GM19395 (cell line): ENCODE measurements around the gene CFAP221.

Experiments
- ATAC-seq: cut with Tn5 transposase; IDR thresholded peaks from one replicate; pipeline ENCODE4 v1.9.1; 2021; ENCODE audit warnings: mild to moderate bottlenecking, moderate library complexity; ENCODE audit not compliant: unreplicated experiment

CFAP221 gene

DNA sequence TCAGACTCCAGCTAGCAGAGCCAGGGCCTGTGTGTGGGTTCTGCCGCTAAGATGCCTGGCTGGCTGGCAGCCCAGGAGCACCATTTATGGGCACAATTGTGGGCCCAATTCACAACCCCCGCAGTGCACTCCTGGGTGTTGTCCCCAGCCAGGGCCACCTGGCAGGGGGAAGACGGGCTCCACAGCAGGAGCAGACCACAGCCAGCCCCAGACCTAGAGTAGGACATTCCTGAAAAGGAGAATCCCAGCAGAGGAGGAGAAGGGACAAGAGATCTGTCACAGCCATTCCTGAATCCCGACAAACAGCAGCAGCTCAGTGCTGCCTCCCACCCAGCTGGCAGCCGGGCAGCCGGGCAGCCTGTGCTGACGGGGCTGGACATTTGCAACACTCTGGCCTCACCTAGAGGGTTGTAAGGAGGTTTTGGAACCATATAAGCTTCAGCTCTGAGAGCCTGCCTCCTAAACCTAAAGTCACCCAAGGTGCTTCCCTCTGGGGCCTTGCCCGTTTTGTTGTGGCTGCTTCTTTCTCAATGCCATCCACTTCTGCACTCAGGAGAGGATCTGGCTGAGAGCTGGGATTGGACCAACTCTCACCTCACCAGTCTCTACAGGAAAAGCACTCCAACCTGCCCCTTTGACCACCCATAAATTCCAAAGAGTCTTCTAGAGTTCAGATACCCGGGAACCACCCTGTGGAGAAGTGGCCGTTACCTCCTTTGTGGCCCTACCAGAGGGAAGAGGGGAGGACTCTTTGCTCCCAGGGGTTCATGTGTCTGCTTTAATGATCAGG, 130.7 kb downstream of the CFAP221 start:
- ATAC-seq: no peak

DNA sequence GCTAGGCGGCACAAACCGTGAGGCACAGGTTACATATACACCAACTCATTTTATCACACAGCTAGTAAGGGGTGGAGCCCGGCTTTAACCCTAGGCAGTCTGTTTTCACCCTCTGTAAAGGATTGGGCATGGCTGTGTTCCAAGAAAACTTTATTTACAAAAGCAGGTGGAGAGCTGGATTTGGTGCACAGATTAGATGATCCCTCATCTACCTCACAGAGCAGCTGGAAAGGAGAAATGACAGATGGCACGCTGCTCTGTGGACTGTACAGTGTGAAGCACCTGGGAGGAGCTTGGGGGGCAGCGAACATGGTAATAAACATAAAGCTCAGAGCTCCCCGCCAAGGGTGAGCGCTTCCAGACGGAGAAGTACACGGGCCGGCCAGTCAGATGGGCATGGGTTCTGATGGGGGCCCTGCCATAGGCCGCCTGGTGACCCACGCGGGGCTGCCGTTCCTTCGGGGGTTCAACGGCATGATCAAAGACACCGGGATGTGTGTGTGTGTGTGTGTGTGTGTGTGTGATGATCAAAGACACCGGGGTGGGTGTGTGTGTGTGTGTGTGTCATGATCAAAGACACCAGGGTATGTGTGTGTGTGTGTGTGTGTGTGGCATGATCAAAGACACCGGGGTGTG, 133.9 kb downstream of the CFAP221 start:
- no peak for ATAC-seq

DNA sequence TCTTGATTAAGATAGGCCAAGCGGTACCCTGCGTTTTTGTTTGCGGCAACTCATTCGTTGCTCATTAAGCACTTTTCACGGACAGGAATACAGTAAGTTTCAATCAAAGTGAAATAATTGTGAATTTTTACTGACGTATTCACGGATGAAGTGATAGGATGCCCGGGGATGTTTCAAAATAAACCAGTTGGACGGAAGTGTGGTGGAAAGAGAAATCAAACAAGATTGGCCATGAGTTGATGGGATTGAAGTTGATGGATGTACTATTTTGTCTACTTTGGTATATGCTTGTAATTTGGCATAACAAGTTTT, 135.2 kb downstream of the CFAP221 start:
- peak; percentile 11 for ATAC-seq

DNA sequence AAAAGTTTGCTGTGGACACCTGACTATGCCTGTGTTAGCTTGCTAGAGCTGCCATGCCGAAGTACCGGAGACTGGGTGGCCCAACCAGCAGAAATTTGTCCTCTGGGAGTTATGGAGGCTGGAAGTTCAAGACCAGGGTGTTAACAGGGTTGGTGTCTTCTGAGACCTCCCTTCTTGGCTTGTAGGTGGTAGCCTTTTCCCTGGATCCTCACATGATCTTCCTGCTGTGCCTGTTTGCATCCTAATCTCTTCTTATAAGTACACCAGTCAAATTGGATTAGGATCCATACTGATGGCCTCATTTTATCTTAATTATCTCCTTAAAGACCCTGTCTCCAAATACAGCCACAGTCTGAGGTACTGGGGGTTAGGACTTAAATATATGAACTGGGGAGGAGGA, 135.6 kb downstream of the CFAP221 start:
- no peak for ATAC-seq

DNA sequence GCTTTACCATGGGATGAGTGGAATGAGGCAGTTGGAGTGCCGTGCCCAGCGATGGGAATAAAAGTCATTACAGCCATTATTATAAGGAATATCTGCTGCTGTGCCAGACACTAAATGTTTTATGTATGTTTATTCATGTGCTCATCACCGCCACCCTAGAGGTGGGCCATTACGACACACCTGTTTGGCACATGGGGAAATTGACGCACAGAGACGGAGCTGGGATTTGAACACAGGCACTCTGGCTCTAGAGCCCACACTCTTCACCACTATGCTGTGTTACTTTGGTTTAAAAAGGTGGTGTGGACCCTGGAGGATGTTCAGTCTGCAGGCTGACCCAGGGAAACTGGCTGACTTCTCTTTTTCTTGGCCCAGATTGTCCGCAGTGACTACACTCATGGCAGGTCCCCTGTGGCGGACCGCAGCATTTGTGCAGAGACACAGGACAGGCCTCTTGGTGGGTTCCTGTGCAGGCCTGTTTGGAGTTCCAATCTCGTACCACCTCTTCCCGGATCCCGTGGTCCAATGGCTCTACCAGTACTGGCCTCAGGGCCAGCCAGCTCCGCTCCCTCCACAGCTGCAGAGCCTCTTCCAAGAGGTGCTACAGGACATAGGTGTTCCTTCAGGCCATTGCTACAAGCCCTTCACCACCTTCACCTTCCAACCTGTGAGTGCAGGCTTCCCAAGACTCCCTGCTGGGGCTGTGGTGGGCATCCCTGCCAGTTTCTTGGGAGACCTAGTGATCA, 136.4 kb downstream of the CFAP221 start:
- ATAC-seq: no peak

DNA sequence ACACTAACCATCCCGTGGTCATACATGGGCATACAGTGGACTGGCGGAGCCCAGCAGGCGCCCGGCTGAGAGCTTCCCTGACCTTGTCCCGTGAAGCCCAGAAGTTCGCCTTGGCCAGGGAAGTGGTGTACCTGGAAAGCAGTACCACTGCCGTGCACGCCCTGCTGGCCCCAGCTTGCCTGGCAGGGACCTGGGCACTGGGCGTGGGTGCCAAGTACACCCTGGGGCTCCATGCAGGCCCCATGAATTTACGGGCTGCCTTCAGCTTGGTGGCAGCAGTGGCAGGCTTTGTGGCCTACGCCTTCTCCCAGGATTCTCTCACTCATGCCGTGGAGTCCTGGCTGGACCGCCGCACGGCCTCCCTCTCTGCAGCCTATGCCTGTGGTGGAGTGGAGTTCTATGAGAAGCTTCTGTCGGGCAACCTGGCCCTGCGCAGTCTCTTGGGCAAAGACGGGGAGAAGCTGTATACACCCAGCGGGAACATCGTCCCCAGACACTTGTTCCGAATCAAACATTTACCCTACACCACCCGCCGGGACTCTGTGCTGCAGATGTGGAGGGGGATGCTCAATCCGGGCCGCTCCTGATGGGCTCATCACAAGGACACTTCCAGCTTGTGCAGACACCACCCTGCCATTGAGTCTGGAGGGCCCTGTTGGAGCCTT, 137.1 kb downstream of the CFAP221 start:
- ATAC-seq: no peak

DNA sequence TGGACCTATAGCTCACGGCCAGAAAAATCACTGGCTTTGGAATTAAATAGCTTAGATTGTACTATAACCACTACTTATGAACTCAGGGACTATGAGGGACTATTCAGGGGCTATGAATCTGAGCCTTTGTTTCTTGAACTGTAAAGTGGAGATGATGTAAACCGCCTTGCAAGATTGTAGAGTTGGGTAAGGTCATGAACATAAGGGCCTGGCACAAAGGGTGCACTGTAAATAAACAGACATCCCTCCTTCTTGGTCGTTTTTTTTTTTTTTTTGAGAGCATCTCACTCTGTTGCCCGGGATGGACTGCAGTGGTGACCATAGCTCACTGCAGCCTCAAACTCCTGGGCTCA, 137.6 kb downstream of the CFAP221 start:
- ATAC-seq: no peak

DNA sequence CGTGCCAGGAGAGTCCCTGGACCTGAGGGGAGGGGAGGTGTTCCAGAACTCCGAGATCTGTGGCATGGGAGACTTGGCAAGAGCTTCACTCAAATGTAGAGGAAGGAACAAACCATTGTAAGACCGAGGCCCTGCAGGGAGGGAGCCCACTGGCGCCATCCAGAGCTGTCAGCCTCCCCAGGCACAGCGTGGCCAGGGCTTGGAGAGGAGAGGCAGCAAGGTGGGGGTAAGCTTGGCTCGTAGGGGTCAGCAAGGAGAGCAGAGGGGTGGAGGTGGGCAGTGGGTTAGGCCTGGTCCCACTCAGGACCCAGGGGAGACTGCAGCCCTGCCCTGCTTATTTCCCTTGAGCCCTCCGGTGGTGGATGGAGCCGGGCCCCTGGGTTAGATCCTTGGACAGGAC, 138.3 kb downstream of the CFAP221 start:
- no peak for ATAC-seq

DNA sequence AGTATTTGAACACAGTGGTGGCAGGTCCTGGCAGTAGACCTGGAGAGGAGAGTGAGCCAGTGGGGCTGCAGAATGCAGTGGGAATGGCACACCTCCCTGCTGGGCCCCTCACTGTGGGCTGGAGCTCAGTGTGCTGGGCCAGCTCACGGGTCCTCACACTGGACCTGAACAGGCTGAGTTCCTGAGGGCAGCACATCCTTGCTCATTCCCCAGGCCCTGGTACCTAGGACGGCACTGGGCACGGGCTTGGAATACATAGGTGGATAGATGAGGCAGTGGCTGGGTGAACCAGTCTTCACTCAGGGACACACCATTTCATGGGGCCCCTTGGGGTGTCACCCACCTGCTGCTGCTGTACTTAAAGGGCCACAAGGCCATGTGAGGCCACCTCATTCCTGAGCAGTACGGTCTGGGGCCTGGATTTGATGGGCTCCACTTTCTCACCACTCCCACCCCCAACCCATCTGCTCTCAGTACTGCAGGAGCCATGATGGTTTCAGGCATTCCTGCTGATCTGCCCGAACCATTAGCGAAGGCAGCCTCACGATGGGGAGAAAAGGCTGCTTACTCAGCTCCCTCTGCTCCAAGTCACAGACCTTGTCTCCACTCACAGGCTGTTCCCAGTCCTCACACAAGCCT, 138.9 kb downstream of the CFAP221 start:
- ATAC-seq: no peak

DNA sequence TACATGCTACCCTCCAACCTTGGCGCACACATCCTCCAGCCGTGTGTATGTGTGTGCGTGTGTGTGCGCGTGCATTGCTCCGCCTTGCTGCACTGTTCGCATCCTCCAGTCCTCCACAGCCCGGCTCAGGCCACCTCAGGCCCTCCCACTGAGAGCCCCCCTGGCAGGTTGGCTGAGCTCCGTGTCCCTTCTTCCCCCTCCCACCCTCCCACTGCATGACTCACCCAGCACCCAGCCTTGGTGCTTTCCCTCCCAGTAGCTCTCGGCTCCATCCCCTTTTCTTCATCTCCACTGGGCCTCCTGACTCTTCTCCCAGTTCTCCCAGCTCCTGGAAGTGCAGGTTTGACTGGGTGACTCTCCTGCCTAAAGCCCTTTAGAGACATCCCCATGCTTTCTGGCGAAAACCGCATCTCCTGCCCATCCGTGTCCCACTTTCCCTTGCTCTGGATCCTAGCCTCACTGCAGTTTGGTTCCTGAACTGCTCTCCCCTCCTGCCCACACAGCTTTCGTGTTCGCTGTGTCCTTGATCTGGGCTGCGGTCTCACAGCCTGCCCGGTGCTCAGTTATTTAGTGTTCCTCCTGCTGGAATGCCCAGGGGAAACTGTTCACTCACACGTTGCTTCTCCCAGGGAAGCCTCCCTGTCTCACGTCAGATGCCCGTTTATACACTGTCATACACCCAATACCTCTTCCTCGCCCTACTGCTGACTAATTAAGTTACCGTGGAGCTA, 139.6 kb downstream of the CFAP221 start:
- ATAC-seq: no peak

DNA sequence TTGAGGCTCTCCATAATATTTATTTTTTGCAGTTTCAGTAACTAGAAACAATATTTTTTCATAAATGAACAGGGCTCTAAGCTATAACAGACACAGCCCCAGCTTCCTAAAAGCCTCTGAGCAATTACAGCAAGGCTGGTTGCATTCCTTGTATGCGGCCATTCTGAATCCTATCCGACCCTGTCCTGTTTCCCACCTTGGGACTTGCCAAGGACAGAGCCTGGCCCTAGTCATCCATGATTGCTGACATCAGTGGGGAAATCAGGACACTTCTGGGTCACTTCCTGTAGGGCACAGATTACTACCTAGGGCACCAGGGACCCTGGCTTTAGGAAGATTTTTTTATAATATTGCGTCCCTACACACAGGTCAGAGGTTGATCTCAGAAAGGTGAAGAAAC, 140.3 kb downstream of the CFAP221 start:
- ATAC-seq: no peak

DNA sequence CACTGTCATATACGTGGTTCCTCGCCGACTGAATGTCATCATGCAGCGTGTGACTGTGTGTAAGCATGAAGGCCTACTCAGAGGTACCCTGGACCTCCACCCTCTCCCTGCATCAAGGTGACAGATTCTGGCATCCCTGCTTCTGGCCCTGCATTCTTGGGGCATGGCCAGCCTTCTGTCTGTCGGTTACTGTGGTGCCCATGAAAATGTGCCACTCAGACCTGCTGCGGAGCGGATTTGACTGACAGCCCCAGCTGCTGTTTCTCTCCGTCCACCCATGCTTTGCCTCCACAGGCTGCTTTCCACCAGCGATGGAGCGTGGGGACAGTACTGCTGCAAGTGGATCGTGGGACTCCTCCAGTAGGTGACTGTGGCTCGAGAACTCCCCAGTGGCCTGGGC, 144.4 kb downstream of the CFAP221 start:
- no peak for ATAC-seq

DNA sequence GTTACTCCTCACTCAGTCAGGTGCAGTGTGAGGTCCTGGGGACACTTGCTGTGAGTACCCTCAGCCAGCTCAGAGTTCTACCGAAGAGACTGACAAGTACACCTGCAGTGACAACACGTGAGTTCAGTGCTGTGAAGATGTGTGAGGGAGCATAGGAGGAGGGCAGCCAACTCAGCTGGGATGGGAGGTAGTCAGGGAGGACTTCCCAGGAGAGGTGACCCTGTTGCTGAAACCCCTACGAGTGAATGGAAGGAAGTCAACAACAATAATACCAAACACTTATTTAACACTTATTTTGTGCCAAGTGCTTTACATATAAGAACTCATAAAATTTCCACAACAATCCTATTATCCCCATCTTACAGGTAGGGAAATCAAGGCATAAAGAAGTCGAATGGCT, 145.0 kb downstream of the CFAP221 start:
- no peak for ATAC-seq

DNA sequence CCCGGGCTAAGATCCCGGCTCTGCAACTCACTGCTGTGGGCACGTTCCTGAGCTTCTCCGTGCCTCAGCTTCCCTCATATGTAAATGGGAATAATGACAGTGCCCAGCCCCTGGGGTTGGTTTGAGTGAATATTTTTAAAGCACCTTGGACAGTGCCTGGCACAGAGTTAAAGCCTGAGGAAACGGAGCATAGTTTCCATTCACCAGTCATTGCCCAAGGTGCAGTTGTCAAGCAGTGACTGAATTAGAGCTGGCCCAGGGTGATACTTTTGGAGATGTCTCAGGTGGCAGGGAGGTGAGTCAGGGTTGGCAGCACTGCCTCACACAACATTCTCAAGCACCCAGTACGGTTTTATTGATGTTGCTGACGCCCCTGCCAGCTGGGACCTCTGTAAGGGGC, 146.9 kb downstream of the CFAP221 start:
- no peak for ATAC-seq

DNA sequence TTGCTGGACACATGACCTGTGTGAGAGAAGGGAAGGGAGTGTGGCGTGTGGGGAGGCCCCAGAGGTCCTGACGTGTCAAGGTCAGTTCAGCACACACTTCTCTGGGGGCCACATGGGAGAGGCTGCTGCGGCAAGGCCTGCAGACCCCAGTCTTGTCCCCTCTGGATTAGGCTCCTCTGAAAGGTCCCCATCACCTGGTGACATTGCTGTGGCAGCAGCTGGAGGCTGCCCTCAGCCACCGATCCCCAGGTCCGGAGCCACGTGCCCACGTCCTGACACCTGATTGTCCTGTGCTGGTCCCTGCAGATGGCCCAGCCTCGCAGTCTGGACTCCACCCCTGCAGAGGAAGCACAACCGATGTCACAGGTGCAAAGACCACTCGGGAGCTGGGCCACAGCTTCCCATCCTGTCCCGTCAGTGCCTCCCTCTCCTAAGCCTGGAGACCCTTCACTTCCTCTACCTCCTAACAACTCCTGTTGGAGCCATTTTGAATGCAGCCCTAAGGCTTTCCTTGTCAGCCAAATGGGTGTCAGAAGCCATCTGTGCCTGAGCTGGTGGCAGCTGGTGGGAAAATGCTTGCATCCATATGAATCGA, 147.5 kb downstream of the CFAP221 start:
- no peak for ATAC-seq

DNA sequence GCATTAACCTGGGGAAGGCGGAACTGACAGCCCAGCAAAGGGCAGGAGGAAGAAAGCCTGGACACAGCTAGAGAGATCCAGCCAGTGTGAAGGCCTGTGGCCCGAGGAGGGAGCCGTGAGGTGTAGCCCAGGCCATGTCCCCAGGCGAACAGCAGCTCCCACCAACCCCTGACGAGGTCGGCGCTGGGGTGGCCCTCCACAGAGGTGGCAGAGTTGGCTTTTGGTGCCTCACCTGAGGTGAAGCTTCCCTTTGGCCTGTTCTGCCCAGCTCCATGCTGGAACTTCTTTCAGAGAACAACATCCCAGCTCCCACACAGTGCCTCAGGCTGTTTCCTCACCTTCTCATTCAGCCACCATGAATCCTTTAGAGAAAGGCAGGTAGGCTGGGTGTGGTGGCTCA, 148.1 kb downstream of the CFAP221 start:
- ATAC-seq: no peak

DNA sequence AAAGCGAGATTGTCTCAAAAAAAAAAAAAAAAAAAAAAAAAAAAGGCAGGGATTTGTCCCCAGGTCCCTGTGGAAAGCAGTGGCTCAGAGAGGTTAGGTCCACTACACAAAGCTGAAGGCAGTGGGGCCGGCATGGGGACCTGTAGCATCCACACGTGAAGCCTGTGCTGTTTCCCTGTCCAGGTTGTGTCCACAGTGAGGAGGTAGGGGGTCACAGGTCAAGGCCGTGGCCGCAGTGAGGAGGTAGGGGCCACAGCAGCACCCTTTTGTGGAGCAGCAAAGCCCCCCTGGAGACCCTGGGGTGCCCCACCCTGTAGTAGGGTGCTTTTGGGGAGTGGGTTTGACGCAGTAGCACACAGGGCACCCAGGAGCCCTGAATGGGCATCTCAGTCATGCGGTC, 148.7 kb downstream of the CFAP221 start:
- ATAC-seq: no peak

DNA sequence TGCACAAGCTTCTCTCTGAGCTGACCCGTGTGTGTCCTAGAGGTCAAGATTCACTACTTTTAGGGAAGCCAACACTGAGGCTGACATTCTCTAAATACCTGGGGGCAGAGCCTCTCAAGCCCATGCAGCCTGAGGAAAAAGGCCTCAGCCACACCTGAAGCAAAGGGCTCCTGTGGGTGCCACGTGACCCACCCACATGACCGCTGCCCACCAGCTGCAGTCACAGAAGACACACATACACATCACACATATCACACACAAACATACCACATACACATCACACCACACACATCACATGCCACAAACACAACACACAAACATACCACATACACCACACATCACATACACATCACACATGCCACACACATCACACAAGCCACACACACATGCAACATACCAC, 149.3 kb downstream of the CFAP221 start:
- ATAC-seq: no peak

DNA sequence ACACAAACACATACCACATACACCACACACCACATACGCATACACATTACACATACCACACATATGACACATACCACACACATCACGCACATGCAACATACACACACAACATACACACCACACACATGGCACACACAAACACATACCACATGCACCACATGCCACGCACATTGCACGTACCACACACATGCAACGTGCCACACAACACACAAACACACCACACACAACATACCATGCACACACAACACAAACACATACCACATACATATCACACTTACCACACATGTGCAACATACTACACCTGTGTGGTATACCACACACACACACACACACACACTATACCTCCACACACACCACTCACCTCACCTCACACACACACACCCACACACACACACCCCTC, 149.7 kb downstream of the CFAP221 start:
- ATAC-seq: no peak

DNA sequence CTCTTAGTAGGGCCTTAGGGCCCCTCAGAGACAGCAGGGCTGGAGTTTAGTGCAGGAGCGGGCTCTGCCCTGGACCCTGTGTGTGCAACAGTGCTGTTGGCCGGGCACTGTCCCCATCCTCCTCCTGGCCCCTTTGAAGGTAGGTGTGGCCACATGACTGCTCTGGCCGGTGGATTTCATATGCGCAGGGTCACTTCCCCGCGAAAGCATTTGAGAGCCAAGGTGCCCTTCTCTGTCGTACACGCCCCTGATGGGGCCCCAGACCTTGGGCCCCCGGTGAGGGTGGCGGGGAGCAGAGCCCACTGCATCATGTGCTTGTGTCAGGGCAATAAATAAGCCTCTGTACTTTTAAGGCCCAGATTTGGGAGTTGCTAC, 150.2 kb downstream of the CFAP221 start:
- ATAC-seq: no peak
